H1 (cell line): ENCODE results near the gene PLPP2. TPM values are rescaled to one million over a fixed set of nuclear protein-coding genes. Genes with fewer than 3 reads are reported as not detected.

Experiments used
- CTCF ChIA-PET: fragments of 300-600 bp; sonication (Branson Sonifier 250); formaldehyde crosslinking; loops from one replicate; lab custom pipeline; 2021; ENCODE audit not compliant: partially characterized antibody; lab: Charles Lee
- POLR2A ChIA-PET: fragments of 300-600 bp; sonication (Branson Sonifier 250); formaldehyde crosslinking; loops from one replicate; lab custom pipeline; 2021; ENCODE audit warnings: inconsistent platforms; ENCODE audit not compliant: partially characterized antibody; lab: Charles Lee
- DNase-seq, 2 experiments: peaks; one replicate each; pipeline versions ENCODE4 v3.0.0 to v3.0.0-alpha.2; 2010 to 2022; ENCODE audit warnings: low spot score in 2 of 2, low read depth in 1 of 2, mixed read lengths in 1 of 2
- FAIRE-seq: peaks from 2 replicates; lab custom pipeline; 2011; peaks lifted over from hg19 to GRCh38; lab: Jason Lieb, UNC
- H2AFZ ChIP-seq: 2 replicates; pipeline ENCODE4 v1.8.1; 2012; ENCODE audit warnings: low read length, inconsistent platforms
- H2AK5ac ChIP-seq: 2 replicates; pipeline ENCODE4 v1.6.1; 2013; ENCODE audit warnings: low read depth, low read length
- H2BK120ac ChIP-seq: replicated peaks from 2 replicates; pipeline ENCODE3; 2013; ENCODE audit warnings: low read depth, low read length, inconsistent platforms
- H2BK12ac ChIP-seq: 2 replicates; pipeline ENCODE4 v1.6.1; 2013; ENCODE audit warnings: low read depth, low read length
- H2BK15ac ChIP-seq: 2 replicates; pipeline ENCODE4 v1.6.1; 2013; ENCODE audit warnings: low read length
- H2BK20ac ChIP-seq: 2 replicates; pipeline ENCODE4 v1.6.1; 2013; ENCODE audit warnings: low read length
- H2BK5ac ChIP-seq: 2 replicates; pipeline ENCODE4 v1.6.1; 2013; ENCODE audit warnings: low read depth, low read length
- H3K14ac ChIP-seq: 2 replicates; pipeline ENCODE4 v1.6.1; 2013; ENCODE audit warnings: inconsistent platforms; ENCODE audit not compliant: insufficient read length
- H3K18ac ChIP-seq: 2 replicates; pipeline ENCODE4 v1.6.1; 2013; ENCODE audit warnings: low read length; ENCODE audit errors: extremely low read depth
- H3K23ac ChIP-seq: 2 replicates; pipeline ENCODE4 v1.6.1; 2013; ENCODE audit warnings: inconsistent platforms; ENCODE audit not compliant: insufficient read length
- H3K23me2 ChIP-seq: 2 replicates; pipeline ENCODE4 v1.6.1; 2013; ENCODE audit warnings: low read depth, low read length
- H3K27ac ChIP-seq: 2 replicates; pipeline ENCODE4 v1.6.1; 2011; ENCODE audit warnings: low read depth, low read length, inconsistent platforms
- H3K27me3 ChIP-seq, 4 experiments: replicated peaks in 1 of 4; 1 replicate in 1 of 4; 2 replicates in 3 of 4; pipeline versions ENCODE4 v1.6.1 to v1.8.1; 2011 to 2013; ENCODE audit warnings: low read length in 3 of 4, mild to moderate bottlenecking in 3 of 4, inconsistent platforms in 2 of 4, mixed read lengths in 2 of 4, moderate library complexity in 1 of 4; ENCODE audit not compliant: control insufficient read depth in 3 of 4, insufficient read depth in 3 of 4; ENCODE audit errors: extremely low read depth in 1 of 4
- H3K36me3 ChIP-seq, 4 experiments: 2 replicates each; pipeline versions ENCODE4 v1.6.1 to v1.8.1; 2011 to 2013; ENCODE audit warnings: mild to moderate bottlenecking in 4 of 4, low read length in 3 of 4, moderate library complexity in 2 of 4, control low read depth in 1 of 4, inconsistent platforms in 1 of 4; ENCODE audit not compliant: insufficient read depth in 4 of 4, control insufficient read depth in 2 of 4
- H3K4ac ChIP-seq: replicated peaks from 2 replicates; pipeline ENCODE3; 2013; ENCODE audit warnings: low read length, low read depth, mixed read lengths, inconsistent platforms; ENCODE audit not compliant: insufficient read length
- H3K4me1 ChIP-seq, 4 experiments: replicated peaks in 1 of 4; 1 replicate in 1 of 4; 2 replicates in 3 of 4; pipeline versions ENCODE4 v1.6.1 to v1.8.1; 2011 to 2013; ENCODE audit warnings: low read length in 3 of 4, inconsistent platforms in 2 of 4, mixed read lengths in 1 of 4; ENCODE audit not compliant: insufficient read depth in 4 of 4, control insufficient read depth in 3 of 4
- H3K4me2 ChIP-seq, 2 experiments: 2 replicates each; pipeline versions ENCODE4 v1.6.1 to v1.8.1; 2011 to 2013; ENCODE audit warnings: low read depth in 2 of 2, low read length in 2 of 2, control low read depth in 1 of 2, inconsistent platforms in 1 of 2, mild to moderate bottlenecking in 1 of 2; ENCODE audit not compliant: insufficient read depth in 1 of 2
- H3K4me3 ChIP-seq, 4 experiments: fragments of 200-600, 300-600 bp in 1 of 4; sonication (generic), shearing (Covaris generic), sonication (Bioruptor Twin) in 1 of 4; 2 replicates each; pipeline versions ENCODE4 v1.5.1 to v1.8.1; 2011 to 2016; ENCODE audit warnings: low read length in 4 of 4, low read depth in 3 of 4, control low read depth in 2 of 4, inconsistent platforms in 2 of 4, mild to moderate bottlenecking in 2 of 4, mixed read lengths in 1 of 4, moderate library complexity in 1 of 4; ENCODE audit not compliant: insufficient read depth in 2 of 4; ENCODE audit errors: extremely low read depth in 1 of 4
- H3K56ac ChIP-seq: replicated peaks from 2 replicates; pipeline ENCODE3; 2013; ENCODE audit warnings: low read depth, mild to moderate bottlenecking, mixed read lengths, low read length, inconsistent platforms; ENCODE audit not compliant: insufficient read length
- H3K79me1 ChIP-seq: 2 replicates; pipeline ENCODE4 v1.6.1; 2013; ENCODE audit warnings: low read depth, low read length, control low read depth
- H3K79me2 ChIP-seq, 2 experiments: 2 replicates each; pipeline versions ENCODE4 v1.6.1 to v1.8.1; 2012 to 2013; ENCODE audit warnings: low read length in 2 of 2, mild to moderate bottlenecking in 2 of 2, inconsistent platforms in 1 of 2; ENCODE audit not compliant: insufficient read depth in 2 of 2, control insufficient read depth in 1 of 2
- H3K9ac ChIP-seq, 4 experiments: replicated peaks in 1 of 4; 1 replicate in 1 of 4; 2 replicates in 3 of 4; pipeline versions ENCODE4 v1.6.1 to v1.8.1; 2011 to 2013; ENCODE audit warnings: low read depth in 3 of 4, low read length in 3 of 4, control low read depth in 2 of 4, mild to moderate bottlenecking in 2 of 4, moderate library complexity in 2 of 4, inconsistent platforms in 1 of 4; ENCODE audit errors: extremely low read depth in 1 of 4
- H3K9me3 ChIP-seq, 2 experiments: 2 replicates each; pipeline versions ENCODE4 v1.6.1 to v1.8.1; 2012 to 2013; ENCODE audit warnings: mild to moderate bottlenecking in 2 of 2, moderate library complexity in 2 of 2, control low read depth in 1 of 2, inconsistent platforms in 1 of 2, low read depth in 1 of 2, low read length in 1 of 2, mixed read lengths in 1 of 2; ENCODE audit not compliant: insufficient read depth in 2 of 2
- H4K20me1 ChIP-seq, 2 experiments: replicated peaks in 1 of 2; 2 replicates each; pipeline versions ENCODE3 to v1.8.1; 2011 to 2013; ENCODE audit warnings: inconsistent platforms in 2 of 2, low read length in 2 of 2, mild to moderate bottlenecking in 1 of 2; ENCODE audit not compliant: insufficient read depth in 2 of 2, control insufficient read depth in 1 of 2
- H4K5ac ChIP-seq: 2 replicates; pipeline ENCODE4 v1.6.1; 2013; ENCODE audit warnings: low read length, low read depth, mixed read lengths, inconsistent platforms; ENCODE audit not compliant: insufficient read length
- H4K8ac ChIP-seq: 2 replicates; pipeline ENCODE4 v1.8.0; 2013; ENCODE audit warnings: mild to moderate bottlenecking, moderate library complexity, low read length, inconsistent platforms; ENCODE audit not compliant: insufficient read depth; ENCODE audit errors: extremely low read depth
- H4K91ac ChIP-seq: replicated peaks from 2 replicates; pipeline ENCODE3; 2013; ENCODE audit warnings: low read length, mixed read lengths, inconsistent platforms; ENCODE audit not compliant: insufficient read length
- CBX8 ChIP-seq: fragments of 300-800, 300-1000 bp; sonication (generic); IDR thresholded peaks from 2 replicates; pipeline ENCODE4 v1.7.1; 2016; ENCODE audit warnings: low read depth, low read length, borderline replicate concordance
- EGR1 ChIP-seq: IDR thresholded peaks from 2 replicates; pipeline ENCODE4 v1.6.1; 2011; ENCODE audit warnings: low read depth, low read length, borderline replicate concordance
- EP300 ChIP-seq, 2 experiments: IDR thresholded peaks; 1 replicate in 1 of 2; 2 replicates in 1 of 2; pipeline ENCODE4 v1.6.1; 2011 to 2012; ENCODE audit warnings: low read depth in 2 of 2, low read length in 2 of 2, mild to moderate bottlenecking in 2 of 2, borderline replicate concordance in 1 of 2, inconsistent platforms in 1 of 2, moderate library complexity in 1 of 2
- JUN ChIP-seq: IDR thresholded peaks from 2 replicates; pipeline ENCODE4 v1.6.1; 2011; ENCODE audit warnings: low read depth, mild to moderate bottlenecking, improper control_type of control experiment, low read length
- KDM1A ChIP-seq: fragments of 200-600, 300-600 bp; sonication (generic); IDR thresholded peaks from 2 replicates; pipeline ENCODE4 v1.7.1; 2016; ENCODE audit warnings: mild to moderate bottlenecking, low read length, borderline replicate concordance
- KDM5A ChIP-seq: fragments of 200-600 bp; IDR thresholded peaks from 2 replicates; pipeline ENCODE4 v1.7.1; 2012; ENCODE audit warnings: mild to moderate bottlenecking, low read length, inconsistent platforms, mixed read lengths
- MAX ChIP-seq: IDR thresholded peaks from 2 replicates; pipeline ENCODE4 v1.6.1; 2012; ENCODE audit warnings: inconsistent platforms
- PHF8 ChIP-seq: fragments of 200-600 bp; sonication (generic); conservative IDR thresholded peaks from 2 replicates; pipeline ENCODE4 v1.7.1; 2012; ENCODE audit warnings: low read depth, mild to moderate bottlenecking, inconsistent platforms, low read length, moderate library complexity
- POU5F1 ChIP-seq: IDR thresholded peaks from 2 replicates; pipeline ENCODE4 v1.6.1; 2011; ENCODE audit warnings: low read depth, mild to moderate bottlenecking, low read length, moderate library complexity
- RNF2 ChIP-seq: fragments of 200-900, 300-1000 bp; sonication (generic); IDR thresholded peaks from 2 replicates; pipeline ENCODE4 v1.7.1; 2016; ENCODE audit warnings: borderline replicate concordance, low read depth, mild to moderate bottlenecking, antibody characterized with exemption, low read length; ENCODE audit not compliant: poor library complexity, severe bottlenecking; ENCODE audit errors: missing control alignments
- SAP30 ChIP-seq: fragments of 300-600 bp; sonication (generic); IDR thresholded peaks from 2 replicates; pipeline ENCODE4 v1.7.1; 2012; ENCODE audit warnings: low read length, moderate library complexity, mild to moderate bottlenecking, inconsistent platforms; ENCODE audit not compliant: insufficient read depth, insufficient replicate concordance
- TAF7 ChIP-seq: optimal IDR thresholded peaks from 2 replicates; pipeline ENCODE3; 2011; ENCODE audit warnings: low read depth, mild to moderate bottlenecking, inconsistent platforms, low read length, moderate library complexity, borderline replicate concordance
- YY1 ChIP-seq: IDR thresholded peaks from 2 replicates; pipeline ENCODE4 v1.6.1; 2011; ENCODE audit warnings: low read depth, mild to moderate bottlenecking, low read length
- WGBS, 2 experiments: shearing (Covaris generic) in 1 of 2; methylation state at CpG; one replicate each; pipeline versions ENCODE4 v1.1.6 to v1.1.7; 2013 to 2015; ENCODE audit warnings: low lambda C conversion rate in 2 of 2, mixed read lengths in 2 of 2, inconsistent platforms in 1 of 2, low coverage in 1 of 2, missing lambda C conversion rate in 1 of 2; ENCODE audit not compliant: insufficient replicate concordance in 2 of 2, insufficient coverage in 1 of 2, insufficient read length in 1 of 2; ENCODE audit errors: extremely low coverage in 1 of 2, missing lambda C conversion rate in 1 of 2; 5-methylcytosine and 5-hydroxymethylcytosine counted together
- polyA plus RNA-seq, 7 experiments: library from polyadenylated mRNA; depleted of rRNA in 3 of 7; stranded (reverse) in 5 of 7; unstranded in 2 of 7; fragments of >200 nt in 5 of 7; fragments of 200-250 nt in 2 of 7; gene quantifications; 1 replicate in 5 of 7; 2 replicates in 1 of 7; 4 replicates in 1 of 7; pipeline versions ENCODE4 v1.2.1 to v1.2.3, GENCODE V29; 2011 to 2013; ENCODE audit warnings: missing spikeins in 2 of 7, mixed read lengths in 2 of 7
- total RNA-seq: library from RNA; stranded (reverse); fragmentation: NEBNext Ultra II Directional; extraction: Animal tissue kit (Norgen Biotek cat#: 25700); gene quantifications from 2 replicates; pipeline ENCODE4 v1.2.1, GENCODE V29; 2021

PLPP2 gene
- total and polyA plus RNA-seq, 2 of the 8 experiments (the other 6 are each of a cell fraction or from before 2014, with no cell fraction given) = 101 to 195 TPM

DNA sequence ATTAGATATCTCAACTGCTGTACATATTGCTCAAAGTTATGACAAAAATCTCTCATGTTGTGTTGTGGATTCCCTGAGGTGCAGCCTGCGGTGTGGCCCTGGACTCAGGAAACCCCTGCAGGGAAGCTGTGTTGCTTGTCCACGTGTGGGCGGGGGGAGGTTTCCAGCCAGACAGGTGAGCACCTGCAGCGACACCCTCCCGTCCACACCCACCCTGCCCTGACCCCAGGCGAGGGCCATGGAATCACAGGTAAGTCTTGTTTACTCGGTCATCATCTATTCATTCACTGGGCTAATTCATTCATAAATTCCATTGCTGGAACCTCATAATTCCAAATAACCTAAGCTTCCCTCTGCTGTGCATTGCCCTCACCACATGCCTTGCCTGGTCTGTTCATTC lies 14.1 kb downstream of the PLPP2 start:
- POLR2A ChIA-PET = interaction anchor here (1.8 to 9.9 kb wide), 3 partner anchors 10 to 16 kb away, joined by 8 to 88 read pairs (median 22); no protein-coding TSS in a partner anchor
- H4K91ac ChIP-seq = no peak overlapping the region
- no peaks in the 10 kb centered on the region for H3K27me3 ChIP-seq
- H3K56ac ChIP-seq = no peak overlapping the region
- no peak overlapping the region for H3K27ac ChIP-seq
- H2BK5ac ChIP-seq = 0 out of 2 replicates have a peak overlapping the region, but pooled peaks have one; percentile 78
- H3K23ac ChIP-seq = no peak overlapping the region
- H2BK20ac ChIP-seq = no peak overlapping the region
- H3K4me3 ChIP-seq = no peak overlapping the region
- 92% methylated on average over 7 of the region's 7 CpGs; no CpG with 5 or more reads in 1 of the 2 experiments for WGBS, 2 experiments
- FAIRE-seq (no peak), DNase-seq (no peak)
- no peak overlapping the region for H2AK5ac ChIP-seq
- CTCF ChIA-PET = interaction anchor here (1.3 to 3.1 kb wide), 3 partner anchors 9 to 18 kb away, joined by 4 to 18 read pairs (median 9); no protein-coding TSS in a partner anchor
- H3K4ac ChIP-seq = no peak overlapping the region
- H4K20me1 ChIP-seq = peaks cover 0 to 7% of the 10 kb centered on the region in 2 experiments
- H2BK15ac ChIP-seq = no peak overlapping the region
- H3K4me1 ChIP-seq = peaks cover 0 to 9% (median 3%) of the 10 kb centered on the region in 4 experiments; a peak in 4 of 7 replicates
- H3K79me2 ChIP-seq = no peaks in the 10 kb centered on the region
- H2AFZ ChIP-seq = no peak overlapping the region
- H3K79me1 ChIP-seq = no peaks in the 10 kb centered on the region
- no peak overlapping the region for H3K9ac ChIP-seq
- H3K36me3 ChIP-seq = peaks cover 0 to 24% (median 9%) of the 10 kb centered on the region in 4 experiments; a peak in 6 of 8 replicates
- no peak overlapping the region for H3K4me2 ChIP-seq
- no peak overlapping the region for H2BK120ac ChIP-seq
- H3K9me3 ChIP-seq = no peaks in the 10 kb centered on the region
- no peak overlapping the region for H3K14ac ChIP-seq
- H4K5ac ChIP-seq = no peak overlapping the region
- no peak overlapping the region for H2BK12ac ChIP-seq
- no peak overlapping the region for H3K18ac ChIP-seq
- H4K8ac ChIP-seq = no peak overlapping the region
- H3K23me2 ChIP-seq = no peaks in the 10 kb centered on the region
- TF ChIP-seq RNF2 (no peak), YY1 (no peak), TAF7 (no peak), POU5F1 (no peak), KDM5A (no peak), CBX8 (no peak), KDM1A (no peak), SAP30 (no peak), PHF8 (no peak), EP300 (IDR thresholded peaks at IDR 0.05; ENCODE audit: borderline replicate concordance in 1 of 2, low read depth in 2 of 2, low read length in 2 of 2) (no peak), JUN (no peak), MAX (no peak), EGR1 (no peak)
